H1 (cell line): Measurements from ENCODE around the gene THYN1. TPM values are rescaled to one million over a fixed set of nuclear protein-coding genes. Genes with fewer than 3 reads are reported as not detected.

Experiments
- CTCF ChIA-PET: fragments of 300-600 bp; sonication (Branson Sonifier 250); formaldehyde crosslinking; loops from one replicate; lab custom pipeline; 2021; ENCODE audit not compliant: partially characterized antibody; lab: Charles Lee
- POLR2A ChIA-PET: fragments of 300-600 bp; sonication (Branson Sonifier 250); formaldehyde crosslinking; loops from one replicate; lab custom pipeline; 2021; ENCODE audit warnings: inconsistent platforms; ENCODE audit not compliant: partially characterized antibody; lab: Charles Lee
- DNase-seq, 2 experiments: peaks; one replicate each; pipeline versions ENCODE4 v3.0.0 to v3.0.0-alpha.2; 2010 to 2022; ENCODE audit warnings: low spot score in 2 of 2, low read depth in 1 of 2, mixed read lengths in 1 of 2
- FAIRE-seq: peaks from 2 replicates; lab custom pipeline; 2011; peaks lifted over from hg19 to GRCh38; lab: Jason Lieb, UNC
- H2AFZ ChIP-seq: 2 replicates; pipeline ENCODE4 v1.8.1; 2012; ENCODE audit warnings: low read length, inconsistent platforms
- H2AK5ac ChIP-seq: 2 replicates; pipeline ENCODE4 v1.6.1; 2013; ENCODE audit warnings: low read depth, low read length
- H2BK120ac ChIP-seq: replicated peaks from 2 replicates; pipeline ENCODE3; 2013; ENCODE audit warnings: low read depth, low read length, inconsistent platforms
- H2BK12ac ChIP-seq: 2 replicates; pipeline ENCODE4 v1.6.1; 2013; ENCODE audit warnings: low read depth, low read length
- H2BK15ac ChIP-seq: 2 replicates; pipeline ENCODE4 v1.6.1; 2013; ENCODE audit warnings: low read length
- H2BK20ac ChIP-seq: 2 replicates; pipeline ENCODE4 v1.6.1; 2013; ENCODE audit warnings: low read length
- H2BK5ac ChIP-seq: 2 replicates; pipeline ENCODE4 v1.6.1; 2013; ENCODE audit warnings: low read depth, low read length
- H3K14ac ChIP-seq: 2 replicates; pipeline ENCODE4 v1.6.1; 2013; ENCODE audit warnings: inconsistent platforms; ENCODE audit not compliant: insufficient read length
- H3K18ac ChIP-seq: 2 replicates; pipeline ENCODE4 v1.6.1; 2013; ENCODE audit warnings: low read length; ENCODE audit errors: extremely low read depth
- H3K23ac ChIP-seq: 2 replicates; pipeline ENCODE4 v1.6.1; 2013; ENCODE audit warnings: inconsistent platforms; ENCODE audit not compliant: insufficient read length
- H3K23me2 ChIP-seq: 2 replicates; pipeline ENCODE4 v1.6.1; 2013; ENCODE audit warnings: low read depth, low read length
- H3K27ac ChIP-seq: 2 replicates; pipeline ENCODE4 v1.6.1; 2011; ENCODE audit warnings: low read depth, low read length, inconsistent platforms
- H3K27me3 ChIP-seq, 4 experiments: replicated peaks in 1 of 4; 1 replicate in 1 of 4; 2 replicates in 3 of 4; pipeline versions ENCODE4 v1.6.1 to v1.8.1; 2011 to 2013; ENCODE audit warnings: low read length in 3 of 4, mild to moderate bottlenecking in 3 of 4, inconsistent platforms in 2 of 4, mixed read lengths in 2 of 4, moderate library complexity in 1 of 4; ENCODE audit not compliant: control insufficient read depth in 3 of 4, insufficient read depth in 3 of 4; ENCODE audit errors: extremely low read depth in 1 of 4
- H3K36me3 ChIP-seq, 4 experiments: 2 replicates each; pipeline versions ENCODE4 v1.6.1 to v1.8.1; 2011 to 2013; ENCODE audit warnings: mild to moderate bottlenecking in 4 of 4, low read length in 3 of 4, moderate library complexity in 2 of 4, control low read depth in 1 of 4, inconsistent platforms in 1 of 4; ENCODE audit not compliant: insufficient read depth in 4 of 4, control insufficient read depth in 2 of 4
- H3K4ac ChIP-seq: replicated peaks from 2 replicates; pipeline ENCODE3; 2013; ENCODE audit warnings: low read length, low read depth, mixed read lengths, inconsistent platforms; ENCODE audit not compliant: insufficient read length
- H3K4me1 ChIP-seq, 4 experiments: replicated peaks in 1 of 4; 1 replicate in 1 of 4; 2 replicates in 3 of 4; pipeline versions ENCODE4 v1.6.1 to v1.8.1; 2011 to 2013; ENCODE audit warnings: low read length in 3 of 4, inconsistent platforms in 2 of 4, mixed read lengths in 1 of 4; ENCODE audit not compliant: insufficient read depth in 4 of 4, control insufficient read depth in 3 of 4
- H3K4me2 ChIP-seq, 2 experiments: 2 replicates each; pipeline versions ENCODE4 v1.6.1 to v1.8.1; 2011 to 2013; ENCODE audit warnings: low read depth in 2 of 2, low read length in 2 of 2, control low read depth in 1 of 2, inconsistent platforms in 1 of 2, mild to moderate bottlenecking in 1 of 2; ENCODE audit not compliant: insufficient read depth in 1 of 2
- H3K4me3 ChIP-seq, 4 experiments: fragments of 200-600, 300-600 bp in 1 of 4; sonication (generic), shearing (Covaris generic), sonication (Bioruptor Twin) in 1 of 4; 2 replicates each; pipeline versions ENCODE4 v1.5.1 to v1.8.1; 2011 to 2016; ENCODE audit warnings: low read length in 4 of 4, low read depth in 3 of 4, control low read depth in 2 of 4, inconsistent platforms in 2 of 4, mild to moderate bottlenecking in 2 of 4, mixed read lengths in 1 of 4, moderate library complexity in 1 of 4; ENCODE audit not compliant: insufficient read depth in 2 of 4; ENCODE audit errors: extremely low read depth in 1 of 4
- H3K56ac ChIP-seq: replicated peaks from 2 replicates; pipeline ENCODE3; 2013; ENCODE audit warnings: low read depth, mild to moderate bottlenecking, mixed read lengths, low read length, inconsistent platforms; ENCODE audit not compliant: insufficient read length
- H3K79me1 ChIP-seq: 2 replicates; pipeline ENCODE4 v1.6.1; 2013; ENCODE audit warnings: low read depth, low read length, control low read depth
- H3K79me2 ChIP-seq, 2 experiments: 2 replicates each; pipeline versions ENCODE4 v1.6.1 to v1.8.1; 2012 to 2013; ENCODE audit warnings: low read length in 2 of 2, mild to moderate bottlenecking in 2 of 2, inconsistent platforms in 1 of 2; ENCODE audit not compliant: insufficient read depth in 2 of 2, control insufficient read depth in 1 of 2
- H3K9ac ChIP-seq, 4 experiments: replicated peaks in 1 of 4; 1 replicate in 1 of 4; 2 replicates in 3 of 4; pipeline versions ENCODE4 v1.6.1 to v1.8.1; 2011 to 2013; ENCODE audit warnings: low read depth in 3 of 4, low read length in 3 of 4, control low read depth in 2 of 4, mild to moderate bottlenecking in 2 of 4, moderate library complexity in 2 of 4, inconsistent platforms in 1 of 4; ENCODE audit errors: extremely low read depth in 1 of 4
- H3K9me3 ChIP-seq, 2 experiments: 2 replicates each; pipeline versions ENCODE4 v1.6.1 to v1.8.1; 2012 to 2013; ENCODE audit warnings: mild to moderate bottlenecking in 2 of 2, moderate library complexity in 2 of 2, control low read depth in 1 of 2, inconsistent platforms in 1 of 2, low read depth in 1 of 2, low read length in 1 of 2, mixed read lengths in 1 of 2; ENCODE audit not compliant: insufficient read depth in 2 of 2
- H4K20me1 ChIP-seq, 2 experiments: replicated peaks in 1 of 2; 2 replicates each; pipeline versions ENCODE3 to v1.8.1; 2011 to 2013; ENCODE audit warnings: inconsistent platforms in 2 of 2, low read length in 2 of 2, mild to moderate bottlenecking in 1 of 2; ENCODE audit not compliant: insufficient read depth in 2 of 2, control insufficient read depth in 1 of 2
- H4K5ac ChIP-seq: 2 replicates; pipeline ENCODE4 v1.6.1; 2013; ENCODE audit warnings: low read length, low read depth, mixed read lengths, inconsistent platforms; ENCODE audit not compliant: insufficient read length
- H4K8ac ChIP-seq: 2 replicates; pipeline ENCODE4 v1.8.0; 2013; ENCODE audit warnings: mild to moderate bottlenecking, moderate library complexity, low read length, inconsistent platforms; ENCODE audit not compliant: insufficient read depth; ENCODE audit errors: extremely low read depth
- H4K91ac ChIP-seq: replicated peaks from 2 replicates; pipeline ENCODE3; 2013; ENCODE audit warnings: low read length, mixed read lengths, inconsistent platforms; ENCODE audit not compliant: insufficient read length
- ASH2L ChIP-seq: fragments of 200-600, 300-600 bp; sonication (generic); IDR thresholded peaks from one replicate; pipeline ENCODE4 v1.7.1; 2017; ENCODE audit warnings: low read length
- ATF2 ChIP-seq: IDR thresholded peaks from 2 replicates; pipeline ENCODE4 v1.6.1; 2012; ENCODE audit warnings: low read length, inconsistent platforms
- CHD2 ChIP-seq: IDR thresholded peaks from 2 replicates; pipeline ENCODE4 v1.6.1; 2012; ENCODE audit warnings: low read length, improper control_type of control experiment
- HDAC2 ChIP-seq, 2 experiments: fragments of 300-600 bp in 1 of 2; sonication (generic) in 1 of 2; IDR thresholded peaks; 2 replicates each; pipeline ENCODE4 v1.6.1; 2011 to 2012; ENCODE audit warnings: low read depth in 2 of 2, low read length in 2 of 2, mild to moderate bottlenecking in 2 of 2, moderate library complexity in 2 of 2, borderline replicate concordance in 1 of 2, inconsistent platforms in 1 of 2
- SIRT6 ChIP-seq: IDR thresholded peaks from one replicate; pipeline ENCODE4 v1.7.1; 2012; ENCODE audit warnings: low read length, inconsistent platforms
- SIX5 ChIP-seq: IDR thresholded peaks from 2 replicates; pipeline ENCODE4 v1.6.1; 2011; ENCODE audit warnings: mild to moderate bottlenecking, low read depth, low read length
- SP4 ChIP-seq: IDR thresholded peaks from 2 replicates; pipeline ENCODE4 v1.6.1; 2012; ENCODE audit warnings: low read length, inconsistent platforms
- TAF7 ChIP-seq: optimal IDR thresholded peaks from 2 replicates; pipeline ENCODE3; 2011; ENCODE audit warnings: low read depth, mild to moderate bottlenecking, inconsistent platforms, low read length, moderate library complexity, borderline replicate concordance
- TBP ChIP-seq: IDR thresholded peaks from 2 replicates; pipeline ENCODE4 v1.6.1; 2011; ENCODE audit warnings: low read depth, low read length, improper control_type of control experiment
- TEAD4 ChIP-seq: IDR thresholded peaks from 2 replicates; pipeline ENCODE4 v1.6.1; 2012; ENCODE audit warnings: low read depth, low read length, inconsistent platforms, mixed read lengths
- USF2 ChIP-seq: IDR thresholded peaks from 2 replicates; pipeline ENCODE4 v1.6.1; 2011; ENCODE audit warnings: low read length, improper control_type of control experiment
- WGBS, 2 experiments: shearing (Covaris generic) in 1 of 2; methylation state at CpG; one replicate each; pipeline versions ENCODE4 v1.1.6 to v1.1.7; 2013 to 2015; ENCODE audit warnings: low lambda C conversion rate in 2 of 2, mixed read lengths in 2 of 2, inconsistent platforms in 1 of 2, low coverage in 1 of 2, missing lambda C conversion rate in 1 of 2; ENCODE audit not compliant: insufficient replicate concordance in 2 of 2, insufficient coverage in 1 of 2, insufficient read length in 1 of 2; ENCODE audit errors: extremely low coverage in 1 of 2, missing lambda C conversion rate in 1 of 2; 5-methylcytosine and 5-hydroxymethylcytosine counted together
- polyA plus RNA-seq, 7 experiments: library from polyadenylated mRNA; depleted of rRNA in 3 of 7; stranded (reverse) in 5 of 7; unstranded in 2 of 7; fragments of >200 nt in 5 of 7; fragments of 200-250 nt in 2 of 7; gene quantifications; 1 replicate in 5 of 7; 2 replicates in 1 of 7; 4 replicates in 1 of 7; pipeline versions ENCODE4 v1.2.1 to v1.2.3, GENCODE V29; 2011 to 2013; ENCODE audit warnings: missing spikeins in 2 of 7, mixed read lengths in 2 of 7
- total RNA-seq: library from RNA; stranded (reverse); fragmentation: NEBNext Ultra II Directional; extraction: Animal tissue kit (Norgen Biotek cat#: 25700); gene quantifications from 2 replicates; pipeline ENCODE4 v1.2.1, GENCODE V29; 2021

The THYN1 gene
- total and polyA plus RNA-seq, 2 of the 8 experiments (the other 6 are each of a cell fraction or from before 2014, with no cell fraction given) = 77.3 to 95.1 TPM

- H3K14ac ChIP-seq = no peak overlapping the region
- POLR2A ChIA-PET = no interaction called here
Observed at GRCh38 chr11:134206185-134206584, 47.0 kb downstream of the THYN1 start.

More at GRCh38 chr11:134206185-134206584, 47.0 kb downstream of the THYN1 start:
- H3K36me3 ChIP-seq = peaks cover 18 to 75% (median 54%) of the 10 kb centered on the region in 4 experiments; a peak in 7 of 8 replicates
- no peak overlapping the region for H3K4me2 ChIP-seq
- no peak for DNase-seq
- H2BK5ac ChIP-seq = no peak overlapping the region
- H4K5ac ChIP-seq = no peak overlapping the region
- no peak overlapping the region for H3K23ac ChIP-seq
- no peak overlapping the region for H4K8ac ChIP-seq
- FAIRE-seq = no peak
- no peaks in the 10 kb centered on the region for H3K27me3 ChIP-seq
- H3K9ac ChIP-seq = no peak overlapping the region
- H2BK120ac ChIP-seq = no peak overlapping the region
- H3K4ac ChIP-seq = no peak overlapping the region
- no peak overlapping the region for H2BK12ac ChIP-seq
- H3K18ac ChIP-seq = no peak overlapping the region
- peaks cover 0 to 4% of the 10 kb centered on the region in 2 experiments for H4K20me1 ChIP-seq
- no peaks in the 10 kb centered on the region for H3K9me3 ChIP-seq
- H3K56ac ChIP-seq = no peak overlapping the region
- H3K27ac ChIP-seq = no peak overlapping the region
- no peak overlapping the region for H2AFZ ChIP-seq
- CTCF ChIA-PET = interaction anchor here (1.8 kb wide), 1 partner anchor 10 kb away, joined by 4 read pairs; no protein-coding TSS in a partner anchor
- H2BK20ac ChIP-seq = no peak overlapping the region
- TF ChIP-seq TBP (no peak), ATF2 (no peak), TAF7 (no peak), SP4 (no peak), SIX5 (no peak), TEAD4 (no peak), USF2 (no peak), SIRT6 (no peak), ASH2L (no peak), HDAC2 (IDR thresholded peaks at IDR 0.05; ENCODE audit: borderline replicate concordance in 1 of 2, low read depth in 2 of 2, low read length in 2 of 2) (no peak), CHD2 (no peak)
- TF ChIP-seq, all 59 proteins: peak for 0
- Histone ChIP-seq H3K79me1 (peaks cover 2% of the 10 kb centered on the region; the same call in 1 of the 2 replicates), H3K4me1 (no peaks in the 10 kb centered on the region), H3K23me2 (no peaks in the 10 kb centered on the region; the same call in 1 of the 2 replicates), H2BK15ac (no peak overlapping the region), H2AK5ac (no peak overlapping the region), H4K91ac (no peak overlapping the region), H3K4me3 (no peak overlapping the region), H3K79me2 (peaks cover 0 to 7% of the 10 kb centered on the region in 2 experiments; a peak in 1 of 4 replicates)
- 98% methylated on average over 5 of the region's 5 CpGs; no CpG with 5 or more reads in 1 of the 2 experiments for WGBS, 2 experiments
